ENCODE measurements around the gene LRP5.

The LRP5 gene

DNA sequence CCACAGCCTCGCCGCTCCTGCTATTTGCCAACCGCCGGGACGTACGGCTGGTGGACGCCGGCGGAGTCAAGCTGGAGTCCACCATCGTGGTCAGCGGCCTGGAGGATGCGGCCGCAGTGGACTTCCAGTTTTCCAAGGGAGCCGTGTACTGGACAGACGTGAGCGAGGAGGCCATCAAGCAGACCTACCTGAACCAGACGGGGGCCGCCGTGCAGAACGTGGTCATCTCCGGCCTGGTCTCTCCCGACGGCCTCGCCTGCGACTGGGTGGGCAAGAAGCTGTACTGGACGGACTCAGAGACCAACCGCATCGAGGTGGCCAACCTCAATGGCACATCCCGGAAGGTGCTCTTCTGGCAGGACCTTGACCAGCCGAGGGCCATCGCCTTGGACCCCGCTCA lies 35.5 kb downstream of the LRP5 start:
- no peak for DNase-seq

DNA sequence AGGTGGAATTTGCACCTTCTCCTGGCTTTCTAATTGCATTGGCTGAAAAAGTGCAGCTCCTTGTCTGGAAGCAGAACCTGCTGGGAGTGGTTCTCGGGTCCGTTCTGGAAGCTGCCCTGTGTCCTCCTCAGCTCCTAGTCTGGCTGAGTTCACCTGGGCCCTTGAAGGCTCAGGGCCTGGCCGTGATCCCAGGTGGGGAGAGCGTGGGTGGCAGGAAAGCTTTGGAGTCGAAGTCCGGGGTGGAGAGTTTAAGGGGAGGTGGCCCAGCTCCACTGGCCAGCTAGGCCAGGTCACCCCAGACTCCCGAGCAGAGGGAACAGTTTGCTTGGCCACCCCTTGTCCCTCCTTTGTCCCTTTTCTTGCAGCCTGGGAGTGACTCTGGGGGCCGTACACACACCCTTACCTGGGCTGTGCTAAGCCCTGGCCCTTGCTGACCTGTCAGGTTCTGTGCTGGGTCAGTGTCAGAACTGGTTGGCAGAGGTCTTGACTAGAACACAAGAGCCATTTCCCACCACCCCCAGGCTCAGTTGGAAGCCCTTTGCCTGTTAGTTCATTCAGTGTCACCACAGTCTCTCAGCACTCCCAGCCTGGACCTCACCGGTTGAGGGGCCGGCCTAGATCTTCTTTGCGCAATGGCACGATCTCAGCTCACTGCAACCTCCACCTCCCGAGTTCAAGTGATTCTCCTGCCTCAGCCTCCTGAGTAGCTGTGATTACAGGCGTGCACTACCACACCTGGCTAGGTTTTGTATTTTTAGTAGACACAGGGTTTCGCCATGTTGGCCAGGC lies 37.3 kb downstream of the LRP5 start:
- DNase-seq = no peak

DNA sequence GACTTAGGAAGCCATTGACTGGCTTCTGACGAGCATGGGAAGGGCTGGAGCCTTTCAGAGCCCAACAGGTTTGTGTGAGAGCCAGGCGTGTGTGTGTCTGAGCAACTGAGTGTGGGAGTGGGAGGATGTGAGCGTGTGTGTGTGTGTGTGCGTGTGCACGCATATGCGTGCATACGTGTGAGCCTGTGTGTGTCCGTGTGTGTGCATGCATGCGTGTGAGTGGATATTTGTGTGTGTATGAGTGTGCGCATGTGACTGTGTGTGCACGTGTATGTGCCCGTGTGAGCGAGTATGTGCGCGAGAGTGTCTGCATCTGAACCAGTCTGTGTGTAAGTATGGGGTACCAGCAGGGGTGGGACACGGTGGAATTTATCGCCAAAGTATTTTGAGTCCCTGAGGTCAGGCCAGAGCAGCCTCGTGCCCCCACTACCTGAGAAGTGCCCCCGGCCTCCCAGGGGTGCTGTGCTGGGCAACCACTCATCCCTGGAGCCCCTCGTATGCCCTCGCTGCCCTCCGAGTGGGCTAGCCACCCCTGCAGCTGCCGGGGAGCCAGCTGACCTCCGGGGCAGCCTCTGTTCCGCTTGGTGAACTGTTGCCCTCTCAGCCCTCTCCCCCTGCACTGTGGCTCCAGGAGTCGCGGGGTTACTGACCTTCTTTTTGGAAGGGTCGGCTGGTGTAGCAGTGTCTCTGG lies 38.5 kb downstream of the LRP5 start:
- DNase-seq = no peak

DNA sequence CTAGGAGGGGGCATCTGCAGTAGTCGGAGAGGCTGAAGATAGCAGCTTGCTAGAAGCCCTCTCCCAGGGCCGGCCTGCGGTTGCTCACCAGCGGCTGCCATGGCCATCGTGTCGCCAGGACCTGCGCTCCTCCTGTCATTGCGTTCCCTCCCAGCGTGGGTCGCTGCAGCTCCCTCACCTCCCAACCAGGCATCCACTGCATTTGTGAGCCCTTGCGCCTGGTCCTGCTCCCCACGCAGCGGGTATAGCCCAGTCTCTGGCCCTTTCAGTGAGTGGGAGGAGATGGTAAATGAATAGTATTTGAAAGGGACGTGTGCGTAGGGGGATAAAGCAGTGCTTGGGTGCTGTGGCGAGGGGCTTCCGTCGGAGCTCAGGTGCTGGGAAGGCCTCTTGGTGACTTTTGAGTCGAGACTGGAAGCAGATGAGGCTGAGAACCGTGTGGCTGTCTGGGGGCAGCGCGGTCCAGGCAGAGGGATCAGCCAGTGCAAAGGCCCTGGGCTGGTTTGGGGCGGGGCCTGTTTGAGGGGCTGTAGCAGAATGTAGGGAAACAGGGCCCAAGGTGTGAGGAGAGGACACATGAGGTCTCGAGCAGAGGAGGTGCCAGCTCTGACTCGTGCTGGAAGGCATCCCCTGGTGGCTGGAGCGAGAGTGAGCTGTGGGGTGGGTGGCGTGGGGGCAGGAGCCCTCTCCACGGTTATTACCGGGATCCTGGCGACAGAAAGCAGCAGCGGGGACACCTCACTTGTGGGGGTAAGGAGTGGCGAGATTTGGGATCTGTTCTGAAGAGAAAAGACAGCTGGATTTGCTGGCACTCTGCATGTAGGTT lies 39.3 kb downstream of the LRP5 start:
- no peak for DNase-seq

DNA sequence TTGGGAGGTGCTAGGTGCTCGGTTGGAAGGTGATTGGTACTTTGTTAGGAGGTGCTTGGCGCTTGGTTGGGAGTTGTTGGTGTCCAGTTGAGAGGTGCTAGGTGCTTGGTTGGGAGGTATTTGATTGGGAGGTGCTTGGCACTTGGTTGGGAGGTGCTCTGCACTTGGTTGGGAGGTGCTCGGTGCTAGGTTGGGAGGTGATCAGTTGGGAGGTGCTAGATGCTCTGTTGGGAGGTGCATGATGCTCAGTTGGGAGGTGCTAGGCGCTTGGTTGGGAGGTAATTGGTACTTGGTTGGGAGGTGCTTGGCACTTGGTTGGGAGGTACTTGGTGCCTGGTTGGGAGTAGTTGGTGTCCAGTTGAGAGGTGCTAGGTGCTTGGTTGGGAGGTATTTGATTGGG lies 40.2 kb downstream of the LRP5 start:
- DNase-seq = no peak

DNA sequence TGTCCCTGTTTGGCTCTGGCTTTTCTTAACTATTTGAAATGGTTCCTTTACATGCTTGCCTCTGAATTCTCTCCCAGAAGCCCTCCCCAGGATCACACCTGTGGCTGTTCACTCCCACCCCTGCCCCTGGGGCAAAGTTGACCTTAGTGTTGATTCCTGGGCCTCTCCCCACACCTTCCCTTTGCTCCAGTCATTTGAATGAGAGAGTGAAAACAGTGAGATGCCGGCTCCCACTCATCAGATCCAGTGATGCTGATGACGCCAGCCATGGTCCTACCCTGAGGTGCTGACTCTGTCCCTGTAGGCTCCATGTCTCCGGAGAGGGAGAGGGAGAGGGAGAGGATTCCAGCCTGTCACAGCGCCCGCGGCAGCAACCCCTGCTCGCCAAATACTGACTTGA lies 40.7 kb downstream of the LRP5 start:
- DNase-seq = no peak

DNA sequence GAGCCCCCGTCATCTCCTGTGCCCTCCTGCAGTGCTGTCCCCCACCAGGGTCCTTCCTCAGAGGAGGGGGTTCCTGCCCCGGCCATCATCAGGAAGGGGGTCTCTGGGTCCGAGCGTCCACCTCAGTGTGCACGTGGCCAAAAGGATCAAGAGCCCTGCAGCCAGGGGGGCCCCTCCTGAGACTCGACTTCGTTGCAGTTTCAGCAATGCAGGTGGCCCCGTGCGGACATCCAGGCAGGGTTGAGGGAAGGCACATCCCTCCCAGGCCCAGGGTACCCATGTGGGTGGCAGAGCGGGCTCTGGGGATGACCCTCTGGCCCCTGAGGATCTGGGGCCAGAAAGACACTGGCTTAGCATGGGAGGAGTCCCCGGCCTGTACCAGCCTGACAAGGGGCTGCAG lies 41.3 kb downstream of the LRP5 start:
- DNase-seq = no peak

DNA sequence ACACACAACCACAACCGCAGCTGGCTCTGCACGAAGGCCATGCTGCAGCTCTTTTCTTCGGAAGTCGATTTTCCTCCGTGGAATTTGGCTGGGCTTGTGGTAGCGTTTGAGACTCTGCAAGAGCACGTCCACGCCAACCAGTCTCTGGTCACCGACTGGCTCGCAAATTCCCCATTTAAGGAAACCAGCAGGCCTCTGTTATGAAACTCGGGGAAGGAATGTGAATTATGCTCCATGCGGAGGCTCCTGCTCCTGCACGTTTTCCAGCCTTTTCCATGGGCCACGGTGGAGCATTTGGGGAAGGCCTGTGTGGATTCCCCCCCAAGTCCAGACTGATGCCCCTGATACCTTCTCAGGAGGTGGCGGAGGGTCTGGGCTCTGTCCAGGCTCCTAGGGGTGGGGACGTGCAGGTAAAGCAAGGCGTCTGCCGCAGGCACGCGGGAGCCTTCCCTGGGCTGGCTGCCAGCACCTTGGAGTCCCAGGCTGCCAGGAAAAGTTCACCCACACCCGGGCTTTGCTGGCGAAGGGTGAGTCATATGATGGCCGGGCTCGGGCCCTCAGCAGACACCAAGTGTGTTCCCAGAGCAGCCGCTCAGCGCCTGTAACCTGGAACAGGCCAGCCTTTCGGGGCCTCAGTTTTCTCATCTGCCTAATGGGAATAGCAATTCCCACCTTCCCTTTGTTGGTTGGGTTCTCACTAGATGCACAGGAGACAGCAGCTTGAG lies 41.9 kb downstream of the LRP5 start:
- DNase-seq = no peak

DNA sequence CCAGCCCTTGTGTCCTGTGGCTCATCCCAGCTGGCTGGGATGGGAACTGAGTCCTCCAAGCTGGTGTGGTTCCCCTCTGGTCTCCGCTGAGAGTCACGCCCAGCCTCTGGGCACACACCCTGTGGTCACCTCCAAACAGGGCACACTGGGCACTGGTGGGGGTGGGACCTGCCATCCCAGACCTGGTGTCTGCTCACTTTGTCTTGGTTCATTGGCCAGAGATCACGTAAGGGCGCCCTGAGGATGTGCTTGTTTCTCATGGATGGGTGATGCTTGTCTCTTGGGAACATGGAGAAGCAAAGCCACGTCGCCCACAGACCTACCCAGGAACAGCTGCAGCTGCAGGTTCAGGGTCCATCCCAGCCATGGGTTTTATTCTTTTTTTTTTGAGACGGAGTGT lies 43.1 kb downstream of the LRP5 start:
- no peak for DNase-seq

DNA sequence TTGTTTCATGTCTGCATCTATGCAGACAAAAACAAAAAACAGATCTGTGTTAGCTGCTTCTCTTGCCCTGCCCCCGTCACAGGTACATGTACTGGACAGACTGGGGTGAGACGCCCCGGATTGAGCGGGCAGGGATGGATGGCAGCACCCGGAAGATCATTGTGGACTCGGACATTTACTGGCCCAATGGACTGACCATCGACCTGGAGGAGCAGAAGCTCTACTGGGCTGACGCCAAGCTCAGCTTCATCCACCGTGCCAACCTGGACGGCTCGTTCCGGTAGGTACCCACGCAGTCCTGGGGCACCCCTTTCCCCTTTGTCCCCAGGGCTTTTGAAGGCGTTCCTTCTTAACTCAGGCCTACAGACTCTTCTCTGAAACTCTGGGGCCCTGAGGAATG lies 45.2 kb downstream of the LRP5 start:
- DNase-seq = no peak

DNA sequence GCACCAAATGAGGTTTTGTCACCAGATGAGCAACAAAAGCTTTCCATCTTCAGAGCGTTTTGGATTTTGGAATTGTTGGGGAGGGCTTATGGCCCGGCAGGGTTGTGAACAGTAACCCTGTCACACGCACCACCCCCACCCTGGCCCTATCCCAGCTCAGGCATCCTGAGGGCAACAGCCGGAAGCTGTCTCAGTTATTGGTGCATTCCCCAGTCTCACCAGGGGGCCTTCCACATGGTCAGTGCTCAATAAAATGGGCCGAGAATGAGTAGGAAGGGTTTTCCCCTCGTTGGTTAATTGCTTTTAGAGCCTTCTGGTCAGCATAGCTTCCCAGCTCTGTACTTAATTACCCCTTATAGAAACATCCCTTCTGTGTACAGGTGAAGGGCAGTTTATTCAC lies 46.0 kb downstream of the LRP5 start:
- DNase-seq = no peak

DNA sequence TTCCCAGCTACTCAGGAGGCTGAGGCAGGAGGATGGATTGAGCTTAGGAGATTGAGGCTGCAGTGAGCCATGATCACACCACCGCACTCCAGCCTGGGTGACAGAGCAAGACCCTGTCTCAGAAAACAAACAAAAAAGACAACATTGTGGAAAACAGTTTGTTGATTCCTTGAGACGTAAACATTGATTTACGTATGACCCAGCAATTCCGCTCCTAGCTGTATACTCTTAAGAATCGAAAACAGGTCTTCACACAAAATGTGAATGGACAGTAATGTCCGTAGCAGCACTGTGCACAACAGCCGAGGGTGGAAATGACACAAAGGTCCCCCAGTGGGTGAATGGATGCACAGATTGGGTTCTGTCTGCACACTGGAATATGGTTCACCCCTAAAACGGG lies 49.3 kb downstream of the LRP5 start:
- no peak for DNase-seq

DNA sequence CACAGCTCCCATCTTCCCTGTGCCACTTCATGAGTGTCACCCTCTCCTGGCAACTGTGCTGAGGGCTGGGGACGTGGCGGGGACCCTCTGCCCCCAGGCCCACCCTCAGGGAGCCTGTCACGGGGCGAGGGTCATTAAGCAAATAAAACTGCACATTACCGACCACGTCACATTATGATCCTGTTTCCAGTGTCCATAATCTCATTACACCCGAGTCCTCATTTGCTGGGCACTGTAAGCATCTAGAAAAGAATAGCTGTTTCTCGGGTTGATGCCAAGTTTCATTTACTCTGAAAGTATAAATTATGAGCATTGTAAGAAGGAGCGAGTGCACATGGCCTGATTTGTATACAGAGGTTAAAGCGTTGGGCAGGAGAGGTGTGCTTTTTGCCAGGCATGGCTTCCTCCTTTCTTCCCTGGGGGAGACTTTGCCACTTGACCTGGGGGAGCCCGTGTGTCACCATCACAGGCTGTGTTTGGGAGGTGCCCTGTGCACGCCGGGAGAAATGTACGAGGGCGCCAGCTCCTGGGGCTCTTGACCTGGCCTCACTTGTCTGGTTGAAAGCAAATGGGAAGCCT lies 50.5 kb downstream of the LRP5 start:
- DNase-seq = no peak

DNA sequence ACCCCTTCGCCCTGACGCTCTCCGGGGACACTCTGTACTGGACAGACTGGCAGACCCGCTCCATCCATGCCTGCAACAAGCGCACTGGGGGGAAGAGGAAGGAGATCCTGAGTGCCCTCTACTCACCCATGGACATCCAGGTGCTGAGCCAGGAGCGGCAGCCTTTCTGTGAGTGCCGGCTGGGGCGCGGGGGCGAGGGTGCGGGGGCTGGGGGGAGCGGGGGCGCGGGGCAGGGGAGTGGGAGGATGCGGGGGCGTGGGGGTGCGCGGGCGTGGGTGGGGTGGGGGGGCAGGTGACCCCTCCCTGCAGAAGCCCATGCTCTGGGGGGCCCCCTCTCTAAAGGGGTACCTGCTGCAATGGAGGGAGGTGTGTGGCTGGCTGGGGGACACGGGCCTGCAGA lies 51.4 kb downstream of the LRP5 start:
- DNase-seq = no peak

DNA sequence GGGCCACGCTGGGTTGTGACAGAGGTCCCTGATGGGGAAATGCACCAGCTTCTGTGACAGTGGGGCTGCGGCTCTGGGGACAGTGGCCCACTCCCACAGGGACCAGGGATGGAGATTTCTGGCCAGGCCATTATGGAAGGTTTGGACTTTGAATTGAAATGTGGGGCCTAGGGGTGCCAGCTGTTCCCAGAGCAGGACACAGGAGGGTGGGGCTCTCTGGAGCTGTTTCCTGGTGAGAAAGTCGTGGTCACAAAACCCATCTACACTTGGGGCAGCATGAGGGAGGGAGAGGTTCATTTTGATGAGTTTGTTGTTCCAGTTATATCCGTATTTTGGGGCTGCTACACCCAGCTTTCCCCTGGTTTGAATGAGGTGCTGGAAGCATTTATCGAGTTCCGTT lies 52.2 kb downstream of the LRP5 start:
- DNase-seq = no peak

DNA sequence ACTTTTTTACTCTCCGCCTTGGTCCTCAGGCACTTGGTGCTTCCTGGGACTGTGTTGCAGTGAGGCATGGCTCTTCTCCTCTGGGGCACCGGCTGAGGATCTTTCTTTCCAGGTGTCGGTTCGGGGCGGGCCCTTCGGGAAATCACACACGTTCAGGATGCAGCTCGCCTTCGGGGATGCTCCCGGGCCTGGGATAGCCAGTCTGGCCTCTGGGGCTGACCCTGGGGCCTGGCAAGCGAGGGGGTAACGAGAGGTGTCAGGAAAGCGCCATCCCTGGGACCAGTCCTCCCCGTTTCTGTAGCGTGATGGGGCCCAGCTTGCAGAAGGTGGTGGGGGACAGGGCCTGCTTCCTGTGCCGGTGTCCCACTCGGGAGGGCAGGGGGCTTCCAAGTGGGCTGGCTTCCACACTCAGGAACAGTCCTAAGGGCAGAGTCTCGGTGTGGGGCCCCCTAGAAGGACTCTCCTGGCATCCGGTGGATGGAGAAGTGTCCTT lies 53.6 kb downstream of the LRP5 start:
- DNase-seq = no peak

DNA sequence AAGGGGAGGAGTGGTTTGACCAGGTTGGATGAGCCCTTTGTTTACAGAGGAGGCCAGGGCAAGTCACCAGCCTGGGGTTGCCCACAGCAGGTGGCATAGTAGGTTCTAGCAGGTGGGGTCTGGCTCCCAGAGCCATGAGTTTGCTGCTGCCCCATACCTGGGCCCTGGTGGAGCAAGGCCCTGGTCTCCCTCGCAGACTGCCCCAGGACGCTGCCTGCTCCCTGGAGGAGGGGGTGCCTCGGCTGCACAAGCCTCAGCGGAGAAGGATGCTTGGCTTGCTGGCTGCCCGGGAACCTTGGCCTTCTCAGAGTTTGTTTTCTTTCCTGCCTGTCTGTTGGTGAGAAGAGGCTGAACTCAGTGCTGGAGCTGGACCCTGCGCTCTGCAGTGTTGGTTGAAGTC lies 54.9 kb downstream of the LRP5 start:
- DNase-seq = no peak

DNA sequence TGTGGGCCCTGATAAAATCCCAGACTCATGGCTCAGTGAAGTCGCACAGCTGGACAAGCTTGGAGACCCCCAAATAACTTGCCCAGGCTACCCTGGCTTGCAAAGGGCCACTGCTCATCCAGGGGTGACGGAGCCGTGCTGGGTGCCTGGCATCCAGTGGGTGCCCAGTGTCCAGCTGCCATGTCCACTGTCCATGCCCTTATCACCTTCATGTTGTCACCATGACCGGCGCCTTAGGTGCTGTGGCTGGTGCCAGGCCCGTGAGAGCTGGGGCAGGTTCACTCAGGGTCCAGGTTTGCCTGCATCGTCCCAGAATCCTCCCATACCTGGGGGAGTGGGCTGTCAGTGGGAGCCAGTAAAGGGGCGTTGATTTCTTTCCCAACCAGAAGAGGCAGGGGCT lies 57.4 kb downstream of the LRP5 start:
- no peak for DNase-seq

DNA sequence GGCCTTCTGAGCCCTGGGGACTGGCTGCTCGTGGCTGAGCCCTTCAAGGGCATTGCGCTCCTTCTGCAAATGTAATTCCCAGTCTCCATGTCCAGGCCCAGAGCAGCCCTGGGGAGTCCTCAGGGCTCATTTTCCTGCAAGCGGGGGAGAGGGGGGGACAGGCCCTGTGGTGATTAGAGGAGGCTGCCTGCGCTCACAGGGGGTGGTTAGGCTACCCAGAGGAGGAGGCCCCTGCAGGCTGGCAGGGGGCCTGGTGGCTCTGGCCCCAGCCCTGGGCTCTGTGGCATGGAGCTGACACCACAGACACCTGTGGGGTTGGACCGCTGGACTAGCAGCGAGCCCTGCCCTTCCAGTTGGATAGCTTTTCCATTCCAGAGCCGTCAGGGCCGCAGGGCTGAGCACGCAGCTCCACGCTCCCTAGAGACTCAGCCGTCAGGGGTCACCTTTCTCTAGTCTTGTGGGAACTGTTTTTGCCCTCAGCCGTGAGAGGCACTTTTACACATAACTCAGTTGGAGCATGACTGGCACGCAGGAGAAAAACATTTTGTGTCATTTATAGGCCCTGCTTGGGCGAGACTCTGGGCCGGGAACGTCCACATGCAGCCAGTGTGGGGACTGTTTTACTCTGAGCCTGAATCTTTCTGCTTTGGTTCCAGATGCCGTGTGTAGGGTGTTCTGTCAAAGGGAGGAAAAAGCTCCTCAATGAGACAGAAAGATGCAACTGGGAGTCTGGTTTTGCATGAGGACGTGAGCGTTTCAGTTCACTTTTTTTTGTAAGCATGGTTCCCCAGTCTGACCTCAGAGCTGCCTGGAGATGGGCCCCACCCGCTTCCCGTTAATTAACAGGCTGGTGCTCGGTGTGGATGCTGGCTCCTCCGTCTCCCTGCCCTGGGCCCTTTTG lies 58.1 kb downstream of the LRP5 start:
- no peak for DNase-seq

DNA sequence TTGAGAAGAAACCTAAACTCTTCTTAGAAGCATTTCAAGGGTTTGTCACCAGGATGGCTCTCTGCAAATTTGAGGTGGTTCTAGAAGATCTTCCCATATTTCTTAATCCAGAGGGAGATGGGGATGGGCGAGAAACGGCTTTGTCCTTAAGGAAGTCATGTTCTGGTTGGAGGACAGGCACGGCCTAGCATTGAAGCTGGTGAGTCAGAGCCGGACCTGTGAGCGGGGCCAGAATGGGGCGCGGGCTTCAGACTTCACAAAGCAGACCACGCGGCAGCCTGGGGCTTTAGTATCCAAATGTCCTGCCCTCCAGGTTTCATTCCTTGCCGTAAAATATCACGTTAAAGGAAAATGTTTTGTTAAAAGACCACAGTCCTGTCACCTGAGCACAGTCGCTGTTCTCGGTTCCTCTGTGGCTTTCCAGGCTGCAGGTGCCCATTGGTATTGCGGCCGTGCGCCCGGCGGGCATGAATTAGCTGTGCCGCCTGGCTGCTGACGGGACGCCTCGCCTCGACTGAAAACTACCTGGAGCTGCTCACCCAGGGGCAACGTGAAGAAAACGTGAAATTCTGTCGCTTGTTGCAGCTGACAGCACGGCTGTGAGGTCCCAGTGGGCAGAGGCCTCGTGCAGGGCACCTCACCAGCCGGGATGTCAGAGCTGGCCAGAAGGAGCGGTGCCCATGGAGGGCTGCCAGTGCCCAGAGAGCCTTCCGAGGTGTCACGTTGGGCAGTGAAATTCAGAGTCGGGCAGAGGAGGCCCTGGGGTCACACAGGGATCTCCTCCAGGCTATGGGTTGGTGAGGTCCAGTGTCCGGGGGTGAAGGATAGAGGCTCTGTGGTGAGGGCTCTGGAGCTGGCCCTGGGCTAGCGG lies 59.0 kb downstream of the LRP5 start:
- DNase-seq = no peak

DNA sequence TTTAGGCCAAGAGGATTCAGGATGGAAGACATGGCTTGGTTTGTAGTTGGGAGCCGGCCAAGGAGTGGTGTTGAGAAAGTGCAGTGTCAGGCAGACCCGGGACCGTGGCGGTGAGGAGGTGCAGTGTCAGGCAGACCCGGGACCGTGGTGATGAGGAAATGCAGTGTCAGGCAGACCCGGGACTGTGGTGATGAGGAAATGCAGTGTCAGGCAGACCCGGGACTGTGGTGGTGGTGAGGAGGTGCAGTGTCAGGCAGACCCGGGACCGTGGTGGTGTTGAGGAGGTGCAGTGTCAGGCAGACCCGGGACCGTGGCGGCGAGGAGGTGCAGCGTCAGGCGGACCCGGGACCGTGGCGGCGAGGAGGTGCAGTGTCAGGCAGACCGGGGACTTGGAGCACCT lies 59.7 kb downstream of the LRP5 start:
- no peak for DNase-seq

Data from activated CD4-positive, alpha-beta T cell treated with anti-CD3 and anti-CD28 coated beads for 4 hours (primary cell).